HepG2 (cell line): ENCODE measurements around the gene NOL4L. TPM values are rescaled to one million over a fixed set of nuclear protein-coding genes. Genes with fewer than 3 reads are reported as not detected.

Experiments used
- ETV6 ChIP-seq: sonication (generic); formaldehyde crosslinking; conservative IDR thresholded peaks from 2 replicates; pipeline ENCODE4 v1.4.0; 2020; ENCODE audit warnings: missing genetic modification reagents
- IRF2 ChIP-seq: IDR thresholded peaks from 2 replicates; pipeline ENCODE4 v1.6.1; 2018; ENCODE audit warnings: missing genetic modification reagents, missing compliant biosample characterization
- KAT7 ChIP-seq: IDR thresholded peaks from 2 replicates; pipeline ENCODE4 v1.6.1; 2018; ENCODE audit warnings: borderline replicate concordance, missing compliant biosample characterization
- KMT2B ChIP-seq: IDR thresholded peaks from 2 replicates; pipeline ENCODE4 v1.6.1; 2016; ENCODE audit warnings: missing genetic modification reagents, missing compliant biosample characterization
- NFYB ChIP-seq: sonication (generic); formaldehyde crosslinking; IDR thresholded peaks from 2 replicates; pipeline ENCODE4 v1.4.0; 2020; ENCODE audit warnings: missing genetic modification reagents
- NONO ChIP-seq, 2 experiments: fragments of 450-650 bp in 1 of 2; sonication (generic) in 1 of 2; formaldehyde crosslinking in 1 of 2; IDR thresholded peaks in 1 of 2; conservative IDR thresholded peaks in 1 of 2; 2 replicates each; pipeline versions ENCODE4 v1.6.1 to v1.8.0; 2017 to 2022; ENCODE audit warnings: mild to moderate bottlenecking in 1 of 2, missing genetic modification reagents in 1 of 2, moderate library complexity in 1 of 2
- NR1H2 ChIP-seq: sonication (generic); formaldehyde crosslinking; IDR thresholded peaks from 2 replicates; pipeline ENCODE4 v1.8.1; 2022; ENCODE audit warnings: low read depth, missing genetic modification reagents, borderline replicate concordance
- RFX1 ChIP-seq: fragments of 450-650 bp; IDR thresholded peaks from 2 replicates; pipeline ENCODE4 v1.6.1; 2017
- SSRP1 ChIP-seq: IDR thresholded peaks from 2 replicates; pipeline ENCODE4 v1.6.1; 2016; ENCODE audit warnings: control low read depth
- TBX3 ChIP-seq: fragments of 450-650 bp; IDR thresholded peaks from 2 replicates; pipeline ENCODE4 v1.6.1; 2017; ENCODE audit warnings: antibody characterized with exemption, mild to moderate bottlenecking, inconsistent platforms, borderline replicate concordance
- ZFP1 ChIP-seq: IDR thresholded peaks from 2 replicates; pipeline ENCODE4 v1.6.1; 2016
- ZNF264 ChIP-seq: sonication (generic); formaldehyde crosslinking; IDR thresholded peaks from 2 replicates; pipeline ENCODE4 v1.4.0; 2020; ENCODE audit warnings: missing genetic modification reagents
- ZNF496 ChIP-seq: sonication (generic); formaldehyde crosslinking; IDR thresholded peaks from 2 replicates; pipeline ENCODE4 v1.8.1; 2023; ENCODE audit warnings: mild to moderate bottlenecking, moderate library complexity, missing genetic modification reagents; ENCODE audit not compliant: insufficient replicate concordance
- ZNF572 ChIP-seq: sonication (generic); formaldehyde crosslinking; IDR thresholded peaks from 2 replicates; pipeline ENCODE4 v1.5.1; 2020; ENCODE audit warnings: mild to moderate bottlenecking, missing genetic modification reagents
- ZNF678 ChIP-seq: sonication (generic); formaldehyde crosslinking; IDR thresholded peaks from 2 replicates; pipeline ENCODE4 v1.4.0; 2020; ENCODE audit warnings: mild to moderate bottlenecking, missing genetic modification reagents
- ZNF879 ChIP-seq: sonication (generic); formaldehyde crosslinking; IDR thresholded peaks from 2 replicates; pipeline ENCODE4 v1.8.1; 2023; ENCODE audit warnings: missing genetic modification reagents
- polyA plus RNA-seq, 8 experiments: library from polyadenylated mRNA; depleted of rRNA in 3 of 8; stranded (reverse) in 7 of 8; unstranded in 1 of 8; fragments of >200 nt; fragmentation: Illumina TruSeq in 4 of 8; extraction: Trizol in 4 of 8; gene quantifications; 2 replicates each; pipeline versions ENCODE4 v1.2.1 to v1.2.3, GENCODE V29; 2011 to 2016; ENCODE audit warnings: low read depth in 4 of 8, missing spikeins in 1 of 8, mixed read lengths in 1 of 8; ENCODE audit not compliant: insufficient read depth in 1 of 8
- total RNA-seq, 5 experiments: library from RNA; depleted of rRNA; stranded (reverse); fragments of >200 nt; fragmentation: Illumina TruSeq; extraction: Trizol; gene quantifications; 2 replicates each; pipeline ENCODE4 v1.2.3, GENCODE V29; 2016; ENCODE audit warnings: low read depth in 1 of 5
- TF ChIP-seq, protein P1 (sequence below), 2 experiments: fragments of 450-650 bp in 1 of 2; sonication (generic) in 1 of 2; formaldehyde crosslinking in 1 of 2; IDR thresholded peaks; 2 replicates each; pipeline versions ENCODE4 v1.6.1 to v1.8.0; 2016 to 2022; ENCODE audit warnings: antibody characterized with exemption in 1 of 2, mild to moderate bottlenecking in 1 of 2, missing genetic modification reagents in 1 of 2
- TF ChIP-seq, protein P2 (sequence below): sonication (generic); formaldehyde crosslinking; IDR thresholded peaks from 2 replicates; pipeline ENCODE4 v1.4.0; 2020; ENCODE audit warnings: missing genetic modification reagents
- TF ChIP-seq, protein P3 (sequence below): sonication (generic); formaldehyde crosslinking; IDR thresholded peaks from 2 replicates; pipeline ENCODE4 v1.5.0; 2020; ENCODE audit warnings: missing genetic modification reagents

NOL4L gene
- total and polyA plus RNA-seq, 2 of the 13 experiments (the other 11 are each of a cell fraction or from before 2014, with no cell fraction given): 16.6 to 35.4 TPM

DNA sequence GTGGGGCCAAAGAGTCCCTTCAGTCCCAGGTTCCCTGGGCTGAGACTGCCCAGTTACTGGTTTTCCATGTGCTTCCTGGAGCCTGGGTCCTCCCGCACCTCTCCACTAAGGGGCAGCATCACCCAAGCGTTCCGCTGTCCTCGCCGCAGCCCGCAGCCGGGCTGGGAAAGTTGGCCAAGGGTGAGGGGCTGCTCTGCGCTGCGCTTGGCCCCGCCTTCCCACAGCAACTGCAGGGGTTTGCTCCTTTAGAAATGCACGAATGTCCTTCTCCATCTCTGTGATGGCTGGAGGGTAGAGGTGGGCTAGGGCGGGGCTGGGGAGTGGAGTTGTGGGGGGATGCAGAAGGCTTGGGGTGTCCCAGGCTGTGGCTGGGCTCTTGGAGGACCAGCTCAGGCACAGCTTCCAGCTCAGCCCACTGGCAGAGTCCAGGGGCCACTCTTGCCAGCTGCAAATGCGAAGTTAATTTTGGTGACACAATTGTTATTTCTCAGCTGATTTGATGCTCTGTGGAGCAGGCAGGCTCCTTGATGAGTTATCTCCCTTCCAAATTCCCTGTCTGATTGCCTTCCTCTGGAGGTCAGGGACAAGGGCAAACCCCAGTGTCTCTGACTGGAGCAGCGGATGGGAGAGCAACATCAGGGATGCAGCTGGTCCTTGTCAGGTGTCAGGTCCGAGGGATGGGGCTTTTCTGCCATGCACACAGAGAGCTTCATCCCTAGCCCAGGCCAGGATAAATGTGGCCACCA is 63.2 kb downstream of the NOL4L start (continued):
- TF ChIP-seq, protein P1, sequence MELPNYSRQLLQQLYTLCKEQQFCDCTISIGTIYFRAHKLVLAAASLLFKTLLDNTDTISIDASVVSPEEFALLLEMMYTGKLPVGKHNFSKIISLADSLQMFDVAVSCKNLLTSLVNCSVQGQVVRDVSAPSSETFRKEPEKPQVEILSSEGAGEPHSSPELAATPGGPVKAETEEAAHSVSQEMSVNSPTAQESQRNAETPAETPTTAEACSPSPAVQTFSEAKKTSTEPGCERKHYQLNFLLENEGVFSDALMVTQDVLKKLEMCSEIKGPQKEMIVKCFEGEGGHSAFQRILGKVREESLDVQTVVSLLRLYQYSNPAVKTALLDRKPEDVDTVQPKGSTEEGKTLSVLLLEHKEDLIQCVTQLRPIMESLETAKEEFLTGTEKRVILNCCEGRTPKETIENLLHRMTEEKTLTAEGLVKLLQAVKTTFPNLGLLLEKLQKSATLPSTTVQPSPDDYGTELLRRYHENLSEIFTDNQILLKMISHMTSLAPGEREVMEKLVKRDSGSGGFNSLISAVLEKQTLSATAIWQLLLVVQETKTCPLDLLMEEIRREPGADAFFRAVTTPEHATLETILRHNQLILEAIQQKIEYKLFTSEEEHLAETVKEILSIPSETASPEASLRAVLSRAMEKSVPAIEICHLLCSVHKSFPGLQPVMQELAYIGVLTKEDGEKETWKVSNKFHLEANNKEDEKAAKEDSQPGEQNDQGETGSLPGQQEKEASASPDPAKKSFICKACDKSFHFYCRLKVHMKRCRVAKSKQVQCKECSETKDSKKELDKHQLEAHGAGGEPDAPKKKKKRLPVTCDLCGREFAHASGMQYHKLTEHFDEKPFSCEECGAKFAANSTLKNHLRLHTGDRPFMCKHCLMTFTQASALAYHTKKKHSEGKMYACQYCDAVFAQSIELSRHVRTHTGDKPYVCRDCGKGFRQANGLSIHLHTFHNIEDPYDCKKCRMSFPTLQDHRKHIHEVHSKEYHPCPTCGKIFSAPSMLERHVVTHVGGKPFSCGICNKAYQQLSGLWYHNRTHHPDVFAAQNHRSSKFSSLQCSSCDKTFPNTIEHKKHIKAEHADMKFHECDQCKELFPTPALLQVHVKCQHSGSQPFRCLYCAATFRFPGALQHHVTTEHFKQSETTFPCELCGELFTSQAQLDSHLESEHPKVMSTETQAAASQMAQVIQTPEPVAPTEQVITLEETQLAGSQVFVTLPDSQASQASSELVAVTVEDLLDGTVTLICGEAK (IDR thresholded peaks at IDR 0.05): no peak
- TF ChIP-seq, protein P1 (CRISPR knock-in tag; IDR thresholded peaks at IDR 0.05): no peak
- TF ChIP-seq ZNF572 (CRISPR knock-in tag): no peak
- no peak; the same call in 1 of the 2 replicates for TF ChIP-seq NFYB (CRISPR knock-in tag)
- peak; percentile 95 for TF ChIP-seq SSRP1 (CRISPR knock-in tag)
- no peak for TF ChIP-seq ZNF496 (CRISPR knock-in tag)
- peak; percentile 49 for TF ChIP-seq KMT2B
- TF ChIP-seq NR1H2 (CRISPR knock-in tag): no peak
- TF ChIP-seq ZNF264 (CRISPR knock-in tag): peak; percentile 78; the same call in 1 of the 2 replicates
- peak; percentile 51; the same call in 1 of the 2 replicates for TF ChIP-seq ETV6 (CRISPR knock-in tag)
- TF ChIP-seq, protein P2, sequence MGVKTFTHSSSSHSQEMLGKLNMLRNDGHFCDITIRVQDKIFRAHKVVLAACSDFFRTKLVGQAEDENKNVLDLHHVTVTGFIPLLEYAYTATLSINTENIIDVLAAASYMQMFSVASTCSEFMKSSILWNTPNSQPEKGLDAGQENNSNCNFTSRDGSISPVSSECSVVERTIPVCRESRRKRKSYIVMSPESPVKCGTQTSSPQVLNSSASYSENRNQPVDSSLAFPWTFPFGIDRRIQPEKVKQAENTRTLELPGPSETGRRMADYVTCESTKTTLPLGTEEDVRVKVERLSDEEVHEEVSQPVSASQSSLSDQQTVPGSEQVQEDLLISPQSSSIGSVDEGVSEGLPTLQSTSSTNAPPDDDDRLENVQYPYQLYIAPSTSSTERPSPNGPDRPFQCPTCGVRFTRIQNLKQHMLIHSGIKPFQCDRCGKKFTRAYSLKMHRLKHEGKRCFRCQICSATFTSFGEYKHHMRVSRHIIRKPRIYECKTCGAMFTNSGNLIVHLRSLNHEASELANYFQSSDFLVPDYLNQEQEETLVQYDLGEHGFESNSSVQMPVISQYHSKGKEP (CRISPR knock-in tag): 0 out of 2 replicates have a peak, but pooled peaks have one; percentile 22
- peak; percentile 75; the same call in 1 of the 2 replicates for TF ChIP-seq IRF2 (CRISPR knock-in tag)
- no peak for TF ChIP-seq RFX1
- TF ChIP-seq NONO (IDR thresholded peaks at IDR 0.05): no peak
- peak; percentile 91 for TF ChIP-seq NONO (CRISPR knock-in tag; conservative IDR thresholded peaks at IDR 0.05)
- peak; percentile 81 for TF ChIP-seq KAT7 (CRISPR knock-in tag)
- TF ChIP-seq ZNF678 (CRISPR knock-in tag): no peak
- no peak for TF ChIP-seq TBX3
- TF ChIP-seq ZFP1 (CRISPR knock-in tag): no peak
- TF ChIP-seq ZNF879 (CRISPR knock-in tag): no peak
- TF ChIP-seq, protein P3, sequence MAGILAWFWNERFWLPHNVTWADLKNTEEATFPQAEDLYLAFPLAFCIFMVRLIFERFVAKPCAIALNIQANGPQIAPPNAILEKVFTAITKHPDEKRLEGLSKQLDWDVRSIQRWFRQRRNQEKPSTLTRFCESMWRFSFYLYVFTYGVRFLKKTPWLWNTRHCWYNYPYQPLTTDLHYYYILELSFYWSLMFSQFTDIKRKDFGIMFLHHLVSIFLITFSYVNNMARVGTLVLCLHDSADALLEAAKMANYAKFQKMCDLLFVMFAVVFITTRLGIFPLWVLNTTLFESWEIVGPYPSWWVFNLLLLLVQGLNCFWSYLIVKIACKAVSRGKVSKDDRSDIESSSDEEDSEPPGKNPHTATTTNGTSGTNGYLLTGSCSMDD (CRISPR knock-in tag): no peak
